PC-3 (cell line): ENCODE results near the gene GRIN1. TPM values are rescaled to one million over a fixed set of nuclear protein-coding genes. Genes with fewer than 3 reads are reported as not detected.

ENCODE experiments used
- ATAC-seq: fragments of 200-7000 bp; cut with Tn5 transposase; 2 replicates; pipeline ENCODE4 v1.9.1; 2020; ENCODE audit warnings: mild to moderate bottlenecking, moderate library complexity
- BruUV-seq: library from RNA; stranded (reverse); fragments of 400-500 nt; replicated peaks from 2 replicates; lab custom pipeline; 2021; lab: Mats Ljungman, UMichigan
- CTCF ChIA-PET: fragments of 300-600 bp; sonication (Branson Sonifier 250); formaldehyde crosslinking; loops from one replicate; lab custom pipeline; 2022; ENCODE audit warnings: antibody characterized with exemption; lab: Charles Lee
- POLR2A ChIA-PET: fragments of 300-600 bp; sonication (Branson Sonifier 250); formaldehyde crosslinking; loops from one replicate; lab custom pipeline; 2022; ENCODE audit warnings: antibody characterized with exemption; ENCODE audit not compliant: unreplicated experiment; lab: Charles Lee
- DNase-seq: peaks from one replicate; pipeline ENCODE4 v3.0.0-alpha.2; 2015
- H2AFZ ChIP-seq: fragments of 300-600 bp; sonication (generic); 2 replicates; pipeline ENCODE4 v1.6.0; 2016; ENCODE audit warnings: antibody characterized with exemption, low read length
- H3F3A ChIP-seq: fragments of 300-600 bp; sonication (generic); one replicate; pipeline ENCODE4 v1.6.0; 2017; ENCODE audit warnings: antibody characterized with exemption, low read length, control low read depth, mild to moderate bottlenecking; ENCODE audit not compliant: unreplicated experiment
- H3K27ac ChIP-seq: fragments of 300-600 bp; sonication (generic); 2 replicates; pipeline ENCODE4 v1.5.1; 2016; ENCODE audit warnings: mild to moderate bottlenecking, low read length
- H3K27me3 ChIP-seq: fragments of 300-600 bp; sonication (generic); 2 replicates; pipeline ENCODE4 v1.6.1; 2016; ENCODE audit warnings: low read length, mixed read lengths
- H3K36me3 ChIP-seq: fragments of 300-600 bp; sonication (generic); 2 replicates; pipeline ENCODE4 v1.6.1; 2016; ENCODE audit warnings: low read depth, mixed run types, low read length, mixed read lengths
- H3K4me1 ChIP-seq: fragments of 300-600 bp; sonication (generic); 2 replicates; pipeline ENCODE4 v1.5.1; 2016; ENCODE audit warnings: low read length; ENCODE audit not compliant: insufficient read depth
- H3K4me2 ChIP-seq: fragments of 300-600 bp; sonication (generic); 2 replicates; pipeline ENCODE4 v1.6.0; 2016; ENCODE audit warnings: low read length
- H3K4me3 ChIP-seq: fragments of 300-600 bp; sonication (generic); 2 replicates; pipeline ENCODE4 v1.5.1; 2016; ENCODE audit warnings: mild to moderate bottlenecking, low read length, mixed read lengths
- H3K79me2 ChIP-seq: fragments of 300-600 bp; sonication (generic); 2 replicates; pipeline ENCODE4 v1.6.1; 2017; ENCODE audit warnings: low read length, mixed read lengths
- H3K9ac ChIP-seq: fragments of 300-600 bp; sonication (generic); 2 replicates; pipeline ENCODE4 v1.6.0; 2016; ENCODE audit warnings: mild to moderate bottlenecking, low read length
- H3K9me2 ChIP-seq: fragments of 300-600 bp; sonication (generic); replicated peaks from 2 replicates; pipeline ENCODE4 v1.6.1; 2016; ENCODE audit warnings: mixed run types, low read length, mixed read lengths
- H3K9me3 ChIP-seq: fragments of 300-600 bp; sonication (generic); 2 replicates; pipeline ENCODE4 v1.6.1; 2016; ENCODE audit warnings: low read length, mixed read lengths
- H4K20me1 ChIP-seq: fragments of 300-600 bp; sonication (generic); 2 replicates; pipeline ENCODE4 v1.6.1; 2016; ENCODE audit warnings: low read length, mixed read lengths
- EZH2 ChIP-seq: fragments of 300-600 bp; sonication (generic); IDR thresholded peaks from one replicate; pipeline ENCODE4 v1.6.1; 2017; ENCODE audit warnings: antibody characterized with exemption, mild to moderate bottlenecking, low read length; ENCODE audit not compliant: unreplicated experiment
- EZH2phosphoT487 ChIP-seq: fragments of 300-600 bp; sonication (generic); IDR thresholded peaks from 2 replicates; pipeline ENCODE4 v1.6.1; 2018; ENCODE audit warnings: mild to moderate bottlenecking, antibody characterized with exemption, low read length, borderline replicate concordance
- intact Hi-C: fragments of 100-400 bp; cut with micrococcal nuclease; formaldehyde crosslinking; loops from 2 replicates; pipeline ENCODE4 v1.9.0; 2023
- total RNA-seq: library from RNA; depleted of rRNA; stranded (reverse); fragments of >200 nt; gene quantifications from 2 replicates; pipeline ENCODE4 v1.2.3, GENCODE V29; 2014
- TF ChIP-seq, protein P1 (sequence below): fragments of 300-600 bp; sonication (generic); conservative IDR thresholded peaks from 2 replicates; pipeline ENCODE4 v1.5.1; 2017; ENCODE audit warnings: antibody characterized with exemption, low read depth, mild to moderate bottlenecking, low read length

The GRIN1 gene
- total RNA-seq, 1 experiment from 2014 or later, result 0.11 TPM

GRCh38 chr9:137097761-137098462, 41.0 kb upstream of the GRIN1 start:
- CTCF ChIA-PET, result no interaction called here
- Histone ChIP-seq H2AFZ (no peak overlapping the region), H3K36me3 (peaks cover 23% of the 10 kb centered on the region), H3K9me2 (no peaks in the 10 kb centered on the region), H3K27me3 (no peaks in the 10 kb centered on the region), H3K4me2 (no peak overlapping the region), H3F3A (no peaks in the 10 kb centered on the region), H3K4me3 (no peak overlapping the region), H3K4me1 (no peaks in the 10 kb centered on the region), H3K9ac (no peak overlapping the region), H3K27ac (no peak overlapping the region), H3K9me3 (no peaks in the 10 kb centered on the region), H4K20me1 (no peaks in the 10 kb centered on the region), H3K79me2 (no peaks in the 10 kb centered on the region)
- intact Hi-C loops, result no loop called here
- POLR2A ChIA-PET, result no interaction called here
- DNase-seq (no peak), ATAC-seq (no peak)
- no peak for TF ChIP-seq EZH2
- TF ChIP-seq, protein P1, sequence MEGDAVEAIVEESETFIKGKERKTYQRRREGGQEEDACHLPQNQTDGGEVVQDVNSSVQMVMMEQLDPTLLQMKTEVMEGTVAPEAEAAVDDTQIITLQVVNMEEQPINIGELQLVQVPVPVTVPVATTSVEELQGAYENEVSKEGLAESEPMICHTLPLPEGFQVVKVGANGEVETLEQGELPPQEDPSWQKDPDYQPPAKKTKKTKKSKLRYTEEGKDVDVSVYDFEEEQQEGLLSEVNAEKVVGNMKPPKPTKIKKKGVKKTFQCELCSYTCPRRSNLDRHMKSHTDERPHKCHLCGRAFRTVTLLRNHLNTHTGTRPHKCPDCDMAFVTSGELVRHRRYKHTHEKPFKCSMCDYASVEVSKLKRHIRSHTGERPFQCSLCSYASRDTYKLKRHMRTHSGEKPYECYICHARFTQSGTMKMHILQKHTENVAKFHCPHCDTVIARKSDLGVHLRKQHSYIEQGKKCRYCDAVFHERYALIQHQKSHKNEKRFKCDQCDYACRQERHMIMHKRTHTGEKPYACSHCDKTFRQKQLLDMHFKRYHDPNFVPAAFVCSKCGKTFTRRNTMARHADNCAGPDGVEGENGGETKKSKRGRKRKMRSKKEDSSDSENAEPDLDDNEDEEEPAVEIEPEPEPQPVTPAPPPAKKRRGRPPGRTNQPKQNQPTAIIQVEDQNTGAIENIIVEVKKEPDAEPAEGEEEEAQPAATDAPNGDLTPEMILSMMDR, result no peak
- no peak for TF ChIP-seq EZH2phosphoT487
- BruUV-seq, result no TSS peak

DNA sequence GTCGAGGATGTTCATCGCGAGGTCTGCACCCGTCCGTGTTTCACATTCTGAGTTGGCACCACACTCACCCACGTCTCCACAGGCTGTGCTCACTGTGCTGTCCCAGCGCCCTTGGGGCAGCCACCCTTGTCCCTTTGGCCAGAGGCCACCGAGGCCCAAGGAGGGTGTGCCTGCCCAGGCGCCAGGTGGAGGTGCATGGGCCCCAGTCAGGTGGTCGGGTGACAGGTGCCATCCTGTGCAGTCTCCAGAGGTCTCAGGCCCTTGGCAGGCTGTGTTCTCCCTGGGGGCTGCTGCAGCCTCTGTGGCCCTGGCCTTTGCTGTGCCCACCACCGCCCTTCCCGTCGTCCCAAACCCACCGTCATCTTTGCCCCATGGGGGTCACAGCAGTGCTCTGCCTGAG, 39.7 kb upstream of the GRIN1 start:
- Histone ChIP-seq H3K4me2 (no peak overlapping the region), H3K79me2 (no peaks in the 10 kb centered on the region), H3K9ac (no peak overlapping the region), H3K4me3 (no peak overlapping the region), H3K4me1 (no peaks in the 10 kb centered on the region), H2AFZ (no peak overlapping the region), H3K9me2 (no peaks in the 10 kb centered on the region), H3K36me3 (peaks cover 34% of the 10 kb centered on the region), H3K9me3 (no peaks in the 10 kb centered on the region), H3K27ac (no peak overlapping the region), H3K27me3 (no peaks in the 10 kb centered on the region), H4K20me1 (no peaks in the 10 kb centered on the region), H3F3A (no peaks in the 10 kb centered on the region)
- DNase-seq (no peak), ATAC-seq (no peak)
- no TSS peak for BruUV-seq
- intact Hi-C loops, result no loop called here
- ChIA-PET CTCF (no interaction called here), POLR2A (no interaction called here)
- TF ChIP-seq, protein P1, result no peak
- TF ChIP-seq EZH2 (no peak), EZH2phosphoT487 (no peak)

DNA sequence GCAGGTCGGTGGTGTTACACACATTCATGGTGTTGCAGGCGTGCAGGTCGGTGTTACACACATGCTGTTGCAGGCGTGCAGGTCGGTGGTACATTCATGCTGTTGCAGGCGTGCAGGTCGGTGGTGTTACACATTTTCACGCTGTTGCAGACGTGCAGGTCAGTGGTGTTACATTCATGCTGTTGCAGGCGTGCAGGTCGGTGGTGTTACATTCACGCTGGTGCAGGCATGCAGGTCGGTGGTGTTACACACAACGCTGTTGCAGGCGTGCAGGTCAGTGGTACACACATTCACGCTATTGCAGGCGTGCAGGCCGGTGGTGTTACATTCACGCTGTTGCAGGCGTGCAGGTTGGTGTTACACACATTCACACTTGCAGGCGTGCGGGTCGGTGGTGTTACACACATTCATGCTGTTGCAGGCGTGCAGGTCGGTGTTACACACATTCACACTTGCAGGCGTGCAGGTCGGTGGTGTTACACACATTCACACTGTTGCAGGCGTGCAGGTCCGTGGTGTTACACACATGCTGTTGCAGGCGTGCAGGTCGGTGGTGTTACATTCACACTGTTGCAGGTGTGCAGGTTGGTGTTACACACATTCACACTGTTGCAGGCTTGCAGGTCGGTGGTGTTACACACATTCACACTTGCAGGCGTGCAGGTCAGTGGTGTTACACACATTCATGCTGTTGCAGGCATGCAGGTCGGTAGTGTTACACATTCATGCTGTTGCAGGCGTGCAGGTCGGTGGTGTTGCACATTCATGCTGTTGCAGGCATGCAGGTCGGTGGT, 35.6 kb upstream of the GRIN1 start:
- H3K36me3 ChIP-seq, result peaks cover 34% of the 10 kb centered on the region
- POLR2A ChIA-PET, result no interaction called here

More for the DNA sequence above, 35.6 kb upstream of the GRIN1 start:
- ATAC-seq, result no peak
- H3K4me3 ChIP-seq, result no peak overlapping the region
- CTCF ChIA-PET, result interaction anchor here (0.6 kb wide), 1 partner anchor 53 kb away, joined by 7 read pairs; no protein-coding TSS in a partner anchor
- no TSS peak for BruUV-seq
- H3F3A ChIP-seq, result no peaks in the 10 kb centered on the region
- H3K9me2 ChIP-seq, result no peaks in the 10 kb centered on the region
- TF ChIP-seq EZH2 (no peak), EZH2phosphoT487 (no peak)
- TF ChIP-seq, protein P1, result no peak
- H3K27me3 ChIP-seq, result no peaks in the 10 kb centered on the region
- no peak overlapping the region for H2AFZ ChIP-seq
- no peaks in the 10 kb centered on the region for H3K79me2 ChIP-seq
- H3K4me2 ChIP-seq, result no peak overlapping the region
- intact Hi-C loops, result no loop called here
- no peak for DNase-seq
- no peak overlapping the region for H3K9ac ChIP-seq
- H3K4me1 ChIP-seq, result no peaks in the 10 kb centered on the region
- H3K27ac ChIP-seq, result no peak overlapping the region
- no peaks in the 10 kb centered on the region for H3K9me3 ChIP-seq
- no peaks in the 10 kb centered on the region for H4K20me1 ChIP-seq
